Stimulated activated naive CD8-positive, alpha-beta T cell treated with anti-CD3 and anti-CD28 coated beads, Interleukin-15, amount 100 ng/mL, for 72 hours (primary cell): ENCODE results near the gene GPR179.

Experiments
- ATAC-seq: fragments of 150-1000 bp; cut with Tn5 transposase; 2 replicates; pipeline ENCODE4 v1.10.0; 2021; ENCODE audit warnings: mild to moderate bottlenecking, moderate library complexity
- DNase-seq, 2 donors: peaks; one replicate each; pipeline ENCODE4 v3.0.0; 2021 to 2022
- H3K27ac Mint-ChIP-seq, 2 donors: one replicate each; pipeline ENCODE4 v1.8.0; 2022; ENCODE audit warnings: mild to moderate bottlenecking in 2 of 2, mixed read lengths in 2 of 2, moderate library complexity in 2 of 2
- H3K27me3 Mint-ChIP-seq: one replicate; pipeline ENCODE4 v1.8.0; 2022; ENCODE audit warnings: mixed read lengths
- H3K4me1 Mint-ChIP-seq: one replicate; pipeline ENCODE4 v1.8.0; 2022; ENCODE audit warnings: mild to moderate bottlenecking, mixed read lengths
- H3K4me3 Mint-ChIP-seq, 2 donors: one replicate each; pipeline ENCODE4 v1.8.0; 2022; ENCODE audit warnings: mild to moderate bottlenecking in 2 of 2, mixed read lengths in 2 of 2, moderate library complexity in 1 of 2
- H3K9me3 Mint-ChIP-seq, 2 donors: one replicate each; pipeline ENCODE4 v1.8.0; 2022; ENCODE audit warnings: mixed read lengths in 2 of 2

Gene GPR179

GRCh38 chr17:38351412-38352222, 7.9 kb upstream of the GPR179 start, which contains the start of gene SOCS7:
Gene SOCS7, plus strand, starts transcription at chr17:38351844. Its CDS starts 209 bp downstream, at chr17:38352053.
- peak; percentile 90 to 91 for DNase-seq
- H3K9me3 Mint-ChIP-seq = no peaks in the 10 kb centered on the region
- H3K27me3 Mint-ChIP-seq = no peaks in the 10 kb centered on the region
- H3K27ac Mint-ChIP-seq = peak within 1 kb of the TSS; percentile 97 to 98
- peak; percentile 95 for ATAC-seq
- peak within 1 kb of the TSS; percentile 93 to 96 for H3K4me3 Mint-ChIP-seq
- peaks cover 63% of the 10 kb centered on the region for H3K4me1 Mint-ChIP-seq

DNA sequence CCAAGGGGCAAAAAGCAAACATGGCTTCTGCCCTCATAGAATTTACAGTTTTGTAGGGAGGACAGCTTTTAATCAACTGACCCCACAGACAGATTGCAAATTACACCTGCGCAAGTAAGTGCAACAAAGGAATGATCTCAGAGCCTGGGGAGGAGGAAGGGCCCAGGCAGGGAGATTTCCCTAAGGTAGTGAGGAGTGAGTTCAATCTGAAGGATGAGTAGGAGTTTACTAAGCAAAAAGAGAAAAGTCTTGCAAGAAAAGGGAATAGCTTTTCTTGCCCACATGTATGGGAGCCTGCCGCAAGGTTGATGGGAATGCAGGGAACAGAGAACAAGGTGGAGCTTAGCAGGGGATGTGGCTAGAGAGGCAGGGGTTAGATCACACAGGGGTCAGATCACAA, 6.3 kb upstream of the GPR179 start:
- no peaks in the 10 kb centered on the region for H3K9me3 Mint-ChIP-seq
- no peaks in the 10 kb centered on the region for H3K27me3 Mint-ChIP-seq
- ATAC-seq = no peak
- H3K4me3 Mint-ChIP-seq = peak overlapping the region; percentile 23 to 27
- DNase-seq = no peak
- H3K27ac Mint-ChIP-seq = no peak overlapping the region
- H3K4me1 Mint-ChIP-seq = peaks cover 50% of the 10 kb centered on the region

- DNase-seq (peak; percentile 82 to 85), ATAC-seq (peak; percentile 73)
- Mint-ChIP-seq H3K27ac (peak overlapping the region in 1 of 2 donors; percentile 90), H3K4me3 (peak overlapping the region in 1 of 2 donors; percentile 3), H3K4me1 (peaks cover 42% of the 10 kb centered on the region), H3K27me3 (peaks cover 1% of the 10 kb centered on the region), H3K9me3 (no peaks in the 10 kb centered on the region)
These were observed 5.5 kb upstream of the GPR179 start for GRCh38 chr17:38349097-38349730.

DNA sequence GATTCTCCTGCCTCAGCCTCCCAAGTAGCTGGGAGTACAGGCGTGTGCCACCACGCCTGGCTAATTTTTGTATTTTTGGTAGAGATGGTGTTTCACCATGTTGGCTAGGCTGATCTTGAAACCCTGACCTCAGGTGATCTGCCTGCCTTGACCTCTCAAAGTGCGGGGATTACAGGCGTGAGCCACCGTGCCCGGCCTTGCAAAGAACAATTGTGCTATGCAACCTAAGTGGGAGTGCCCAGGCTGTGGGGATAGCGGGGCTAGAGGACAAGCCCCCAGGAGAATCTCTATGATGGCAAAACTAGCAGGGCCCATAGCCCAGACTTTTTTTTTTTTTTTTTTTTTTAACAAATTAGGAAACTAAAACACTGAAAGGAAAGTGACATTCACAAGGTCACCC, 2.0 kb upstream of the GPR179 start:
- H3K4me3 Mint-ChIP-seq = no peak overlapping the region
- H3K4me1 Mint-ChIP-seq = peaks cover 20% of the 10 kb centered on the region
- ATAC-seq = no peak
- H3K27me3 Mint-ChIP-seq = peaks cover 6% of the 10 kb centered on the region
- no peak overlapping the region for H3K27ac Mint-ChIP-seq
- H3K9me3 Mint-ChIP-seq = no peaks in the 10 kb centered on the region
- DNase-seq = no peak

DNA sequence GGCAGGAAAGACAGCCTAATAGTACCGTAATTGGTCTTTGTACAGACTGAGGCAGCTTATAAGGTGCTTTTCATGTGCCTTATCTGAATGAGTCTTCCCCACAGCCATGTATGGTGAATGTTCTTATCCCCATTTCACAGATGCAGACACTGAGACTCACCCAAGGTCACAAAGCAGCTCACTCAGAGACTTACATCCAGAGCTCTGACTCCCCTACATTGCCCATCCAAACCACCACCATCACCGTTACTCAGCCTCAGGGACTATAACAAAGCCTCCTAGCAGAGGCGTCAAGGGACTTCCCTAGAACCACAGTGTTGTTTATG, 627 bp upstream of the GPR179 start:
- no peak overlapping the region for H3K4me3 Mint-ChIP-seq
- no peak for DNase-seq
- peaks cover 7% of the 10 kb centered on the region for H3K4me1 Mint-ChIP-seq
- peaks cover 6% of the 10 kb centered on the region for H3K27me3 Mint-ChIP-seq
- H3K9me3 Mint-ChIP-seq = no peaks in the 10 kb centered on the region
- ATAC-seq = no peak
- H3K27ac Mint-ChIP-seq = no peak overlapping the region

GRCh38 chr17:38342886-38343607, 709 bp downstream of the GPR179 start:
- Mint-ChIP-seq H3K27me3 (peaks cover 6% of the 10 kb centered on the region), H3K27ac (no peak overlapping the region), H3K9me3 (no peaks in the 10 kb centered on the region), H3K4me3 (no peak overlapping the region), H3K4me1 (no peaks in the 10 kb centered on the region)
- DNase-seq (no peak), ATAC-seq (no peak)

- Mint-ChIP-seq H3K4me3 (no peak overlapping the region), H3K4me1 (no peaks in the 10 kb centered on the region), H3K9me3 (no peaks in the 10 kb centered on the region), H3K27me3 (peaks cover 11% of the 10 kb centered on the region), H3K27ac (no peak overlapping the region)
- no peak for DNase-seq
- no peak for ATAC-seq
These were observed 2.6 kb downstream of the GPR179 start for GRCh38 chr17:38341035-38341721.

DNA sequence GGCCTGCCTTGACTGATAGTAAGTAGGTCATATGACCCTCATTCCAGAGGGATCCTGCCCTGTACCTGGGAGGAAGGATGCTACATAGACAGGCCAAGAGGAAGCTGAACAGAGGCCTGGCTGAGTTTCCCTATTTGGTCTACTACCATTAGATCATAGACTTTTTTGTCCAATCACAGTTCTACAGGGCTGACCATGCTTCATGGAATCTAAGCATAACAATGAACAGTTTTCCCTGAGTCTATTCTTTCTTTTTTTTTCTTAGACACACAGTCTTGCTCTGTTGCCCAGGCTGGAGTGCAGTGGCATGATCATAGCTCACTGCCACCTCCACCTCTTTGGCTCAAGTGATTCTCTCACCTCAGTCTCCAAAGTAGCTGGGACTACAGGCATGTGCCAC, 3.9 kb downstream of the GPR179 start:
- H3K27ac Mint-ChIP-seq = no peak overlapping the region
- H3K27me3 Mint-ChIP-seq = peaks cover 11% of the 10 kb centered on the region
- no peaks in the 10 kb centered on the region for H3K9me3 Mint-ChIP-seq
- no peaks in the 10 kb centered on the region for H3K4me1 Mint-ChIP-seq
- ATAC-seq = no peak
- no peak overlapping the region for H3K4me3 Mint-ChIP-seq
- DNase-seq = no peak

GRCh38 chr17:38338535-38338934, 5.2 kb downstream of the GPR179 start:
- Mint-ChIP-seq H3K27me3 (peaks cover 17% of the 10 kb centered on the region), H3K4me3 (no peak overlapping the region), H3K9me3 (no peaks in the 10 kb centered on the region), H3K27ac (no peak overlapping the region), H3K4me1 (no peaks in the 10 kb centered on the region)
- DNase-seq (no peak), ATAC-seq (no peak)

- Mint-ChIP-seq H3K27ac (no peak overlapping the region), H3K27me3 (peaks cover 21% of the 10 kb centered on the region), H3K4me1 (no peaks in the 10 kb centered on the region), H3K9me3 (no peaks in the 10 kb centered on the region), H3K4me3 (no peak overlapping the region)
- ATAC-seq = no peak
- DNase-seq = no peak
These were observed 5.7 kb downstream of the GPR179 start for GRCh38 chr17:38338053-38338452.

- H3K4me3 Mint-ChIP-seq = no peak overlapping the region
- H3K27me3 Mint-ChIP-seq = peaks cover 21% of the 10 kb centered on the region
- DNase-seq (no peak), ATAC-seq (no peak)
- H3K9me3 Mint-ChIP-seq = no peaks in the 10 kb centered on the region
- no peaks in the 10 kb centered on the region for H3K4me1 Mint-ChIP-seq
- H3K27ac Mint-ChIP-seq = no peak overlapping the region
These were observed 6.9 kb downstream of the GPR179 start for GRCh38 chr17:38336838-38337237.

- DNase-seq (no peak), ATAC-seq (no peak)
- Mint-ChIP-seq H3K27ac (no peak overlapping the region), H3K9me3 (no peaks in the 10 kb centered on the region), H3K4me3 (no peak overlapping the region), H3K4me1 (no peaks in the 10 kb centered on the region), H3K27me3 (peaks cover 21% of the 10 kb centered on the region)
These were observed 9.0 kb downstream of the GPR179 start for GRCh38 chr17:38334480-38335364.

DNA sequence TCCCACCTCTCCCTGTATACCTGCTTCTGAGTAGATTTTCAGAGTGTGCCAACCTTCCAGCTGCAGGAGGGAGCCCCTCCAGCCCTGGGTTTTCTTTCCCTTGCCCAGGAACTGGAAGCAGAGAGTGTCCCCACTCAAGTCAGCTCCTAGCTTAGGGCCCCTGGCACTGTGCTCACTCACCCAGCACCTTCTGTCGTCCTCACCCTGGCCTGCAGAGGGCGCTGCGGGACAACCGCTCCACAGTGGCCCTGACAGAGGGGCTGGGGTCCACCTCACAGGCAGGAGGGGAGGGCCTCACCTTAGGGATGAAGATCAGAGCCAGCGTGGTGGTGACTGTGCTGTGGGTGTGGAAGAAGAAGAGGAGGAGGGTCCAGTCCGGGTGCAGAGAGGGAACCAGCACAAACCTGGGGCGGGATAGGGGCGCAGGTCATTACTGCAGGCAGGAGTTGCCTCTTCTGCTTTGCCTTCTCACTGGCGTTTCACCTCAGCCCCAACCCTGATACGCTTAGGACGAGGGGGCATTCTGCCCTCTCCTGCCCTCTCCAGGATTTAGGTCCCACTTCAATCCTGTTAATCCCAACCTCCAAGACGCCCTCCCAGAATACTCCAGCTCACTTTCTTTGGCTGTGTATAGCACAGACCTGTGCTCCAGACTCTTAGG, 10.0 kb downstream of the GPR179 start:
- Mint-ChIP-seq H3K9me3 (no peaks in the 10 kb centered on the region), H3K4me1 (no peaks in the 10 kb centered on the region), H3K4me3 (no peak overlapping the region), H3K27me3 (peaks cover 21% of the 10 kb centered on the region), H3K27ac (no peak overlapping the region)
- DNase-seq = peak; percentile 57 to 59
- ATAC-seq = peak; percentile 77

- H3K9me3 Mint-ChIP-seq = no peaks in the 10 kb centered on the region
- no peak for ATAC-seq
- DNase-seq = no peak
- H3K27me3 Mint-ChIP-seq = peaks cover 21% of the 10 kb centered on the region
- no peak overlapping the region for H3K27ac Mint-ChIP-seq
- no peak overlapping the region for H3K4me3 Mint-ChIP-seq
- H3K4me1 Mint-ChIP-seq = no peaks in the 10 kb centered on the region
These were observed 11.0 kb downstream of the GPR179 start for GRCh38 chr17:38332735-38333134.
